PC-9 (cell line): ENCODE results near the gene EXOC2. TPM values are rescaled to one million over a fixed set of nuclear protein-coding genes. Genes with fewer than 3 reads are reported as not detected.

ENCODE experiments used
- BruUV-seq: library from RNA; stranded (reverse); fragments of 400-500 nt; replicated peaks from 2 replicates; lab custom pipeline; 2021; lab: Mats Ljungman, UMichigan
- CTCF ChIA-PET: fragments of 300-600 bp; sonication (Branson Sonifier 250); formaldehyde crosslinking; loops from one replicate; lab custom pipeline; 2022; ENCODE audit warnings: antibody characterized with exemption; lab: Charles Lee
- POLR2A ChIA-PET: fragments of 300-600 bp; sonication (Branson Sonifier 250); formaldehyde crosslinking; loops from one replicate; lab custom pipeline; 2022; ENCODE audit warnings: antibody characterized with exemption; ENCODE audit not compliant: unreplicated experiment; lab: Charles Lee
- DNase-seq, 2 experiments: peaks; one replicate each; pipeline versions ENCODE4 v3.0.0 to v3.0.0-alpha.2; 2015 to 2022; ENCODE audit warnings: mixed read lengths in 1 of 2
- H2AFZ ChIP-seq: fragments of 200-600 bp; sonication (generic); 2 replicates; pipeline ENCODE4 v1.8.1; 2017; ENCODE audit warnings: antibody characterized with exemption
- H3F3A ChIP-seq: fragments of 200-600 bp; sonication (generic); 2 replicates; pipeline ENCODE4 v1.8.1; 2017; ENCODE audit warnings: antibody characterized with exemption, mild to moderate bottlenecking, low read depth; ENCODE audit not compliant: insufficient read depth
- H3K27ac ChIP-seq: fragments of 200-600 bp; sonication (generic); 2 replicates; pipeline ENCODE4 v1.6.1; 2016; ENCODE audit warnings: mixed run types
- H3K27me3 ChIP-seq: fragments of 200-600 bp; sonication (generic); 2 replicates; pipeline ENCODE4 v1.6.1; 2016; ENCODE audit warnings: low read depth, mixed run types; ENCODE audit not compliant: insufficient read depth
- H3K36me3 ChIP-seq: fragments of 200-600 bp; sonication (generic); 2 replicates; pipeline ENCODE4 v1.6.1; 2016; ENCODE audit warnings: low read depth, mixed run types
- H3K4me1 ChIP-seq: fragments of 200-600 bp; sonication (generic); replicated peaks from 2 replicates; pipeline ENCODE4 v1.6.1; 2016; ENCODE audit warnings: mixed run types; ENCODE audit not compliant: insufficient read depth
- H3K4me2 ChIP-seq: fragments of 200-600 bp; sonication (generic); 2 replicates; pipeline ENCODE4 v1.6.1; 2017; ENCODE audit warnings: mixed run types
- H3K4me3 ChIP-seq: fragments of 200-600 bp; sonication (generic); 2 replicates; pipeline ENCODE4 v1.6.1; 2016; ENCODE audit warnings: mixed run types
- H3K79me2 ChIP-seq: fragments of 200-600 bp; sonication (generic); 2 replicates; pipeline ENCODE4 v1.6.1; 2017; ENCODE audit warnings: low read depth, mixed run types
- H3K9me2 ChIP-seq: fragments of 200-600 bp; sonication (generic); 2 replicates; pipeline ENCODE4 v1.8.1; 2017; ENCODE audit warnings: mild to moderate bottlenecking; ENCODE audit not compliant: insufficient read depth
- H3K9me3 ChIP-seq: fragments of 200-600 bp; sonication (generic); 2 replicates; pipeline ENCODE4 v1.8.1; 2016; ENCODE audit warnings: low read depth; ENCODE audit not compliant: insufficient read depth
- H4K20me1 ChIP-seq: fragments of 200-600 bp; sonication (generic); 2 replicates; pipeline ENCODE4 v1.8.1; 2017; ENCODE audit not compliant: insufficient read depth
- EZH2 ChIP-seq: fragments of 200-600 bp; sonication (generic); IDR thresholded peaks from 2 replicates; pipeline ENCODE4 v1.8.0; 2017; ENCODE audit warnings: antibody characterized with exemption, low read depth
- intact Hi-C: fragments of 100-400 bp; cut with micrococcal nuclease; formaldehyde crosslinking; loops from one replicate; pipeline ENCODE4 v1.10.0; 2022; ENCODE audit not compliant: unreplicated experiment
- total RNA-seq: library from RNA; stranded (reverse); gene quantifications from 2 replicates; pipeline ENCODE4 v1.2.3, GENCODE V29; 2021
- TF ChIP-seq, protein P1 (sequence below): fragments of 200-600 bp; sonication (generic); conservative IDR thresholded peaks from 2 replicates; pipeline ENCODE4 v1.6.1; 2017; ENCODE audit warnings: mixed run types, antibody characterized with exemption, mild to moderate bottlenecking, moderate library complexity

EXOC2 gene
- total RNA-seq, 1 experiment from 2014 or later: 28.2 TPM

GRCh38 chr6:707576-708236 lies 14.8 kb upstream of the EXOC2 start:
- ChIA-PET POLR2A (no interaction called here), CTCF (no interaction called here)
- Histone ChIP-seq H2AFZ (no peak overlapping the region), H3K4me1 (no peaks in the 10 kb centered on the region), H3K36me3 (no peaks in the 10 kb centered on the region), H3K27me3 (no peaks in the 10 kb centered on the region), H3K4me2 (no peak overlapping the region), H3F3A (no peaks in the 10 kb centered on the region), H3K9me3 (no peaks in the 10 kb centered on the region), H3K27ac (no peak overlapping the region), H3K79me2 (no peaks in the 10 kb centered on the region), H3K4me3 (no peak overlapping the region), H4K20me1 (no peaks in the 10 kb centered on the region), H3K9me2 (no peaks in the 10 kb centered on the region)
- no peak for DNase-seq
- intact Hi-C loops: no loop called here
- TF ChIP-seq, protein P1, sequence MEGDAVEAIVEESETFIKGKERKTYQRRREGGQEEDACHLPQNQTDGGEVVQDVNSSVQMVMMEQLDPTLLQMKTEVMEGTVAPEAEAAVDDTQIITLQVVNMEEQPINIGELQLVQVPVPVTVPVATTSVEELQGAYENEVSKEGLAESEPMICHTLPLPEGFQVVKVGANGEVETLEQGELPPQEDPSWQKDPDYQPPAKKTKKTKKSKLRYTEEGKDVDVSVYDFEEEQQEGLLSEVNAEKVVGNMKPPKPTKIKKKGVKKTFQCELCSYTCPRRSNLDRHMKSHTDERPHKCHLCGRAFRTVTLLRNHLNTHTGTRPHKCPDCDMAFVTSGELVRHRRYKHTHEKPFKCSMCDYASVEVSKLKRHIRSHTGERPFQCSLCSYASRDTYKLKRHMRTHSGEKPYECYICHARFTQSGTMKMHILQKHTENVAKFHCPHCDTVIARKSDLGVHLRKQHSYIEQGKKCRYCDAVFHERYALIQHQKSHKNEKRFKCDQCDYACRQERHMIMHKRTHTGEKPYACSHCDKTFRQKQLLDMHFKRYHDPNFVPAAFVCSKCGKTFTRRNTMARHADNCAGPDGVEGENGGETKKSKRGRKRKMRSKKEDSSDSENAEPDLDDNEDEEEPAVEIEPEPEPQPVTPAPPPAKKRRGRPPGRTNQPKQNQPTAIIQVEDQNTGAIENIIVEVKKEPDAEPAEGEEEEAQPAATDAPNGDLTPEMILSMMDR: no peak
- no peak for TF ChIP-seq EZH2
- no TSS peak for BruUV-seq

GRCh38 chr6:706819-707381 lies 14.0 kb upstream of the EXOC2 start:
- Histone ChIP-seq H3K27ac (no peak overlapping the region), H3K4me3 (no peak overlapping the region), H3F3A (no peaks in the 10 kb centered on the region), H3K9me2 (no peaks in the 10 kb centered on the region), H3K36me3 (no peaks in the 10 kb centered on the region), H3K79me2 (no peaks in the 10 kb centered on the region), H3K9me3 (no peaks in the 10 kb centered on the region), H4K20me1 (no peaks in the 10 kb centered on the region), H3K27me3 (no peaks in the 10 kb centered on the region), H2AFZ (no peak overlapping the region), H3K4me1 (no peaks in the 10 kb centered on the region), H3K4me2 (no peak overlapping the region)
- DNase-seq: no peak
- TF ChIP-seq, protein P1: no peak
- TF ChIP-seq EZH2: no peak
- intact Hi-C loops: no loop called here
- BruUV-seq: no TSS peak
- POLR2A ChIA-PET: no interaction called here
- CTCF ChIA-PET: no interaction called here

GRCh38 chr6:706146-706545 lies 13.2 kb upstream of the EXOC2 start:
- Histone ChIP-seq H3K9me3 (no peaks in the 10 kb centered on the region), H3K4me1 (no peaks in the 10 kb centered on the region), H3K9me2 (no peaks in the 10 kb centered on the region), H2AFZ (no peak overlapping the region), H3K4me3 (no peak overlapping the region), H3K27me3 (no peaks in the 10 kb centered on the region), H3K79me2 (no peaks in the 10 kb centered on the region), H3K4me2 (no peak overlapping the region), H4K20me1 (no peaks in the 10 kb centered on the region), H3K36me3 (no peaks in the 10 kb centered on the region), H3K27ac (no peak overlapping the region), H3F3A (no peaks in the 10 kb centered on the region)
- CTCF ChIA-PET: no interaction called here
- intact Hi-C loops: no loop called here
- TF ChIP-seq EZH2: no peak
- TF ChIP-seq, protein P1: no peak
- BruUV-seq: no TSS peak
- POLR2A ChIA-PET: no interaction called here
- no peak for DNase-seq
